ENCODE measurements around the gene TTC7B. TPM values are rescaled to one million over a fixed set of nuclear protein-coding genes. Genes with fewer than 3 reads are reported as not detected.

Gene TTC7B
- total RNA-seq, 4 donors from 2014 or later: 3.3 to 18.1 (median 10.0) TPM

DNA sequence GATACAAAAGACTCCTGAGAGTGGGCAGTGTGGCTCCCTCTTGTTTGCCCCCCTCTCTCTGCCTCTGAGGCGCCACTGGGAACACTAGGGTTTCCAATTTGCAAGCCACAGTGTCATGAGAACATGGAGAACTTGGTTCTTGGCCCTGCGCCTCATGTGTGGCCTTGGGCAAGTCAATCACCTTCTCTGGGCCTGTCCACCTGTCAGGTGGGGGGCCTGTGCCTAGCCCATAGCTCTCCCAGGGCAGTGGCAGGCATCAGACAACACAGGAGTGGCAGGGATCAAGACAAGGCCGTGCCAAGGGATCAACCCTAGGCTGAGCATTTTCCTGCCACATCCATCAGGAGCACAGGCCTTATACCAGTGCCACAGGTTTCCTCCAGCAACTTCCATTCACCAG is 234.1 kb downstream of the TTC7B start:
- H3K9me3 ChIP-seq: no peaks in the 10 kb centered on the region
- H3K27me3 ChIP-seq: no peaks in the 10 kb centered on the region
- intact Hi-C loops (cut with DNase I): no loop called here
- DNase-seq: no peak
- no peak for TF ChIP-seq POLR2A (IDR thresholded peaks at IDR 0.05)
- TF ChIP-seq, protein P1, sequence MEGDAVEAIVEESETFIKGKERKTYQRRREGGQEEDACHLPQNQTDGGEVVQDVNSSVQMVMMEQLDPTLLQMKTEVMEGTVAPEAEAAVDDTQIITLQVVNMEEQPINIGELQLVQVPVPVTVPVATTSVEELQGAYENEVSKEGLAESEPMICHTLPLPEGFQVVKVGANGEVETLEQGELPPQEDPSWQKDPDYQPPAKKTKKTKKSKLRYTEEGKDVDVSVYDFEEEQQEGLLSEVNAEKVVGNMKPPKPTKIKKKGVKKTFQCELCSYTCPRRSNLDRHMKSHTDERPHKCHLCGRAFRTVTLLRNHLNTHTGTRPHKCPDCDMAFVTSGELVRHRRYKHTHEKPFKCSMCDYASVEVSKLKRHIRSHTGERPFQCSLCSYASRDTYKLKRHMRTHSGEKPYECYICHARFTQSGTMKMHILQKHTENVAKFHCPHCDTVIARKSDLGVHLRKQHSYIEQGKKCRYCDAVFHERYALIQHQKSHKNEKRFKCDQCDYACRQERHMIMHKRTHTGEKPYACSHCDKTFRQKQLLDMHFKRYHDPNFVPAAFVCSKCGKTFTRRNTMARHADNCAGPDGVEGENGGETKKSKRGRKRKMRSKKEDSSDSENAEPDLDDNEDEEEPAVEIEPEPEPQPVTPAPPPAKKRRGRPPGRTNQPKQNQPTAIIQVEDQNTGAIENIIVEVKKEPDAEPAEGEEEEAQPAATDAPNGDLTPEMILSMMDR (IDR thresholded peaks at IDR 0.05): no peak
- peaks cover 0 to 18% (median 9%) of the 10 kb centered on the region in 3 donors for H3K4me1 ChIP-seq
- no peak overlapping the region for H3K4me3 ChIP-seq
- 100% methylated on average over 1 of the region's 3 CpGs; no CpG with 5 or more reads in 1 of the 2 donors for WGBS, 2 donors
- peaks cover 0 to 12% (median 0%) of the 10 kb centered on the region in 3 donors for H3K36me3 ChIP-seq
- no peak overlapping the region for H3K27ac ChIP-seq

DNA sequence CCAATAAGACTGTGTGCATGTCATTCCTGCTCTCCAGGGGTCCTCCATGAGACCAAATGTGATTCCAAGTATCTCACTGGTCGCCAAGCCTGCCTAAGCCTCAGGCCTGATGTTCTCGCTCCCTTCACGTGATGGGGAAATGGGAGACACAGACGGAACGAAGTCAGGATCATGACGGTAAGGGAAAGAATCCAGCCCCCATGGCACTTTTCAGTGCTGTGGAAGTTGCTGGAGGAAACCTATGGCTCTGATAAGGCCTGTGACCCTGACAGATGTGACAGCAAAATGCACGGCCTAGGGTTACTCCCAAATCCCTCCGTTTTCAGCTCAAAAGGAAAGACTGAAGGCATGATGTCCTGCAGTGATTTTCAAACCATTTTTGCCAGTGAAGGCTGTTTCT is 234.5 kb downstream of the TTC7B start:
- DNase-seq: no peak
- no peak overlapping the region for H3K4me3 ChIP-seq
- H3K9me3 ChIP-seq: no peaks in the 10 kb centered on the region
- H3K4me1 ChIP-seq: peaks cover 0 to 19% (median 9%) of the 10 kb centered on the region in 3 donors
- 90 to 97% methylated on average over 7 to 8 of the region's 8 CpGs for WGBS, 2 donors
- intact Hi-C loops (cut with DNase I): no loop called here
- peaks cover 0 to 12% (median 0%) of the 10 kb centered on the region in 3 donors for H3K36me3 ChIP-seq
- H3K27ac ChIP-seq: no peak overlapping the region
- TF ChIP-seq, protein P1 (IDR thresholded peaks at IDR 0.05): no peak
- TF ChIP-seq POLR2A (IDR thresholded peaks at IDR 0.05): no peak
- H3K27me3 ChIP-seq: no peaks in the 10 kb centered on the region

DNA sequence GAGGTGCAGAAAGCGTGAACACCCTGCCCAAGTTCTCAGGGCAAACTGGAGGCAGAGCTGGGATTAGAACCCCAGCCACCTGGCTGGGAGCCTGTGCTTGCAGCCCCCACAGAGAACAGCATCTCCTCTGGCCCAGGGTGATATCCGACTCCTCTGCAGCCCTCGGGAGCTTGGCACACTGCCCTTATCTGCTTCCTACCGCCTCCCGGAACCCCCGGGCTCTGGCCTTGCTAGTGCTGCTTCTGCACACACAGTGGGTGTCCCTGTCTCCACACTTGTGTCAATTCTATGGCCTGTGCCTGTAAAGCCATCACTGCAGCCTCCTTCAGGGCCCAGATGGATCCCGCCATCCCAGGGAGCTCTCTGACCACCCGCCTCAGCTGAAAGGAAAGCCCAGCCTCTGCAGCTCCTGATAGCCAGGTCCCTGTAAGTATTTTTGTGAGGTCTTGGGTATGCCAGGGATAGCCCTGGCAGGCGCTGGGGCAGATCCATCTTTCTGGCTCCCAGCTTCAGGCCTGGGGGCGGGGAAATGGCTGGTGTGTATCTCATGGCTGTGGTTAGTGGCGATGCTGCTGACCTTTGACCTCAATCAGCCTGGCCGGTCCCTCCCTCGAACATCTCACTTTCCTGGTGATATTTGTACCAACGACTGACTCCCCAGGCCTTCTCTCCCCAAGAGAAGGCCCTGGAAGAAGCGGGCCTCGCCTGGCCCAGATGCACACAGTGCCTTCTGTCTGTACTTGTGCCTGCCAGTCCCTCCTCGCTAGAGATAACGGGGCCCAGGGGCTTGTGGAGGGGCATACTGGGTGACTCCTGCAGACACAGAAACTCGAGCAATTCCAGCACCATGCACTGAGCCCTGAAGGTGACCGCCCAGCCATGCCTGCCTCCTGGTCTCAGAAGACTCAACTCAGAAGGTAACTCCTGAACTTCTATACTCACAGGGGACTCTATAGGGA is 235.6 kb downstream of the TTC7B start:
- Histone ChIP-seq H3K9me3 (no peaks in the 10 kb centered on the region), H3K4me3 (no peak overlapping the region), H3K27me3 (no peaks in the 10 kb centered on the region), H3K4me1 (peaks cover 0 to 25% (median 9%) of the 10 kb centered on the region in 3 donors), H3K36me3 (peaks cover 0 to 12% (median 0%) of the 10 kb centered on the region in 3 donors), H3K27ac (no peak overlapping the region)
- TF ChIP-seq, protein P1 (IDR thresholded peaks at IDR 0.05): no peak
- no peak for TF ChIP-seq POLR2A (IDR thresholded peaks at IDR 0.05)
- 80 to 90% methylated on average over 8 of the region's 20 CpGs for WGBS, 2 donors
- intact Hi-C loops (cut with DNase I): no loop called here
- DNase-seq: no peak

DNA sequence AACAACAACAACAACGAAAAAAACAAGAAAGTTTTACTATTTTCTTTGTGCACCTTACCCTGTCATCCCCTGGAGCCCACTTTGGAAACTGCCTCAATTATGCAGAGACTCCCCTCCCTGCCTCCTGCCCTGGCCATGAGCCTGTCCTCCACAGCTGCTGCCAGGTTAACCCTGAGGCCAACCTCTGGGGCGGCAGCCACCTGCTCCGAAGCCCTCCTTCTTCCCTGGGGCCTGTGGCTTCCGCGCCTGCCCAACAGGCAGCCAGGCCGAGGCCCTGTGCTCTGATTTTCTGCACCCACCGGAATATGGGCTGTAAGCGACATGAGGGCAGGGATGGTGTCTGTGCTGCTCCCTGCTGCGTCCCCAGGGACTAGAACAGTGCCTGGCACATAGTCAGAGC is 236.4 kb downstream of the TTC7B start:
- no peak for DNase-seq
- intact Hi-C loops (cut with DNase I): no loop called here
- Histone ChIP-seq H3K27me3 (no peaks in the 10 kb centered on the region), H3K27ac (no peak overlapping the region), H3K4me1 (peaks cover 0 to 33% (median 9%) of the 10 kb centered on the region in 3 donors), H3K36me3 (peaks cover 0 to 12% (median 0%) of the 10 kb centered on the region in 3 donors), H3K4me3 (no peak overlapping the region), H3K9me3 (no peaks in the 10 kb centered on the region)
- TF ChIP-seq, protein P1 (IDR thresholded peaks at IDR 0.05): no peak
- no peak for TF ChIP-seq POLR2A (IDR thresholded peaks at IDR 0.05)
- WGBS, 2 donors: 99 to 100% methylated on average over 4 to 8 of the region's 9 CpGs

DNA sequence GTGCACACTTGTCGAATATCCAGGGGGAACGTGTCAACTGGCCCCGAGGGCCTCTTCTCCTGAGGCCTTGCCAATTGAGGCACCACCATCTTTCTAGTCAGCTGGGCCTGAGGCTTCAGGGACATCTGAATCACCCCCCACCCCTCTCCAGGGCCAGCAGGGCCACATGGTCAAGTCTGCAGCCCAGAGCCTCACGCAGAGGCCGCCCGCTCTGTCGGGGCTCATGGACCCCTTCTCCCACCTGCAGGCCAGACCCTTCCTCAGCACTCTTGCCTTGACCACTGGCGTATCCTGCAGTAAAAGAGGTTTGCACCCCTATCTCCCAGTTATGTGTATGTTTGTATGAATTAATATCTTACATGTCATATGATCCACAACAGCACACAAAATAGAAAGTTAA is 237.1 kb downstream of the TTC7B start:
- peaks cover 0 to 40% (median 9%) of the 10 kb centered on the region in 3 donors for H3K4me1 ChIP-seq
- intact Hi-C loops (cut with DNase I): no loop called here
- WGBS, 2 donors: 89 to 96% methylated on average over 5 to 7 of the region's 8 CpGs
- DNase-seq: no peak
- no peak for TF ChIP-seq POLR2A (IDR thresholded peaks at IDR 0.05)
- TF ChIP-seq, protein P1 (IDR thresholded peaks at IDR 0.05): no peak
- no peaks in the 10 kb centered on the region for H3K27me3 ChIP-seq
- H3K9me3 ChIP-seq: no peaks in the 10 kb centered on the region
- H3K4me3 ChIP-seq: no peak overlapping the region
- H3K36me3 ChIP-seq: peaks cover 0 to 12% (median 0%) of the 10 kb centered on the region in 3 donors
- H3K27ac ChIP-seq: no peak overlapping the region

All from esophagus squamous epithelium (tissue), 5 donors.